Spleen (tissue), 11 donors: ENCODE data around the gene PTPRN2. TPM values are rescaled to one million over a fixed set of nuclear protein-coding genes. Genes with fewer than 3 reads are reported as not detected.

ENCODE experiments used
- DNase-seq: peaks from one replicate; pipeline ENCODE4 v3.0.0-alpha.2; 2020
- H3K27ac ChIP-seq, 8 donors: fragments of 200-600 bp; sonication (generic) in 7 of 8; 1 replicate in 4 of 8; 2 replicates in 4 of 8; pipeline versions ENCODE4 v1.5.0 to v1.8.0; 2016 to 2021; ENCODE audit warnings: inconsistent platforms in 4 of 8, mild to moderate bottlenecking in 4 of 8, moderate library complexity in 1 of 8
- H3K27me3 ChIP-seq, 7 donors: fragments of 200-600 bp; sonication (generic) in 6 of 7; replicated peaks in 1 of 7; 1 replicate in 4 of 7; 2 replicates in 3 of 7; pipeline versions ENCODE4 v1.5.0 to v1.8.0; 2016 to 2021; ENCODE audit warnings: inconsistent platforms in 3 of 7, mild to moderate bottlenecking in 1 of 7
- H3K36me3 ChIP-seq, 6 donors: fragments of 200-600 bp; sonication (generic) in 5 of 6; 1 replicate in 4 of 6; 2 replicates in 2 of 6; pipeline versions ENCODE4 v1.5.0 to v1.8.0; 2016 to 2021; ENCODE audit warnings: inconsistent platforms in 2 of 6
- H3K4me1 ChIP-seq, 6 donors: fragments of 200-600 bp; sonication (generic) in 5 of 6; 1 replicate in 3 of 6; 2 replicates in 3 of 6; pipeline versions ENCODE4 v1.5.0 to v1.8.0; 2016 to 2021; ENCODE audit warnings: inconsistent platforms in 3 of 6
- H3K4me3 ChIP-seq, 8 donors: fragments of 200-600 bp; sonication (generic) in 7 of 8; 1 replicate in 4 of 8; 2 replicates in 4 of 8; pipeline versions ENCODE4 v1.5.0 to v1.8.0; 2016 to 2021; ENCODE audit warnings: inconsistent platforms in 4 of 8, mild to moderate bottlenecking in 4 of 8, moderate library complexity in 2 of 8
- H3K9me3 ChIP-seq, 8 donors: fragments of 200-600 bp; sonication (generic) in 7 of 8; 1 replicate in 4 of 8; 2 replicates in 4 of 8; pipeline versions ENCODE4 v1.5.0 to v1.8.0; 2016 to 2021; ENCODE audit warnings: inconsistent platforms in 4 of 8
- POLR2A ChIP-seq, 3 donors: fragments of 450-650 bp; IDR thresholded peaks; one replicate each; pipeline ENCODE4 v1.5.1; 2017; ENCODE audit warnings: antibody characterized with exemption in 3 of 3, mild to moderate bottlenecking in 1 of 3
- POLR2AphosphoS5 ChIP-seq, 3 donors: sonication (generic); formaldehyde crosslinking; IDR thresholded peaks; one replicate each; pipeline ENCODE4 v1.5.1; 2017; ENCODE audit warnings: antibody characterized with exemption in 3 of 3
- WGBS, 5 donors: extraction: QIAGEN DNeasy Blood & Tissue Kit in 3 of 5; methylation state at CpG; one replicate each; pipeline versions ENCODE4 v1.1.5 to v1.1.7; 2013 to 2018; 5-methylcytosine and 5-hydroxymethylcytosine counted together
- intact Hi-C: fragments of 100-400 bp; cut with DNase I; formaldehyde crosslinking; loops from one replicate; pipeline ENCODE4 v1.15.0; 2023; ENCODE audit warnings: low total_unique reads
- polyA plus RNA-seq, 3 donors: library from polyadenylated mRNA; stranded (reverse); fragments of 200-250 nt; gene quantifications; one replicate each; pipeline ENCODE4 v1.2.1, GENCODE V29; 2013
- total RNA-seq, 7 donors: library from RNA; depleted of rRNA in 3 of 7; stranded (reverse); fragments of >200 nt in 3 of 7; fragmentation: NEBNext Ultra II Directional in 4 of 7; extraction: Animal tissue kit (Norgen Biotek cat#: 25700) in 4 of 7; gene quantifications; one replicate each; pipeline versions ENCODE4 v1.1.0 to v1.2.1, GENCODE V29; 2016 to 2021
- TF ChIP-seq, protein P1 (sequence below), 11 experiments: fragments of 200-600 bp in 7 of 11; fragments of 450-650 bp in 4 of 11; sonication (generic) in 4 of 11; IDR thresholded peaks in 8 of 11; conservative IDR thresholded peaks in 3 of 11; 1 replicate in 7 of 11; 2 replicates in 4 of 11; pipeline versions ENCODE4 v1.4.0 to v1.8.0; 2016 to 2021; ENCODE audit warnings: antibody characterized with exemption in 11 of 11, inconsistent platforms in 4 of 11, mild to moderate bottlenecking in 1 of 11
- donor health status: healthy with polysubstance abuse.
- donor health status: DM: no; HTN: no; CAD: no; lungs with moderate emphysema.
- donor health status: DM: no; HTN: no; CAD: no.
- donor health status: Bipolar disorder and iron deficiency.
- donor health status: healthy.
- donor health status: DM: no; HTN: no; CAD: no.
- donor health status: DM: yes; HTN: yes; CAD: no.

Gene PTPRN2
- total and polyA plus RNA-seq, 10 donors, result 7.0 to 22.8 (median 16.8) TPM

GRCh38 chr7:157671358-157672255, 916.0 kb downstream of the PTPRN2 start:
- H3K27me3 ChIP-seq, result peaks cover 0 to 78% (median 0%) of the 10 kb centered on the region in 7 donors
- intact Hi-C loops, result no loop called here
- WGBS, 5 donors, result 88 to 93% (median 91%) methylated on average over 39 of the region's 39 CpGs
- H3K4me3 ChIP-seq, result no peak overlapping the region
- no peaks in the 10 kb centered on the region for H3K36me3 ChIP-seq
- peak; percentile 60 for DNase-seq
- peaks cover 0 to 14% (median 2%) of the 10 kb centered on the region in 6 donors for H3K4me1 ChIP-seq
- H3K27ac ChIP-seq, result no peak overlapping the region
- TF ChIP-seq POLR2A (IDR thresholded peaks at IDR 0.05) (no peak), POLR2AphosphoS5 (IDR thresholded peaks at IDR 0.05) (no peak)
- TF ChIP-seq, protein P1, sequence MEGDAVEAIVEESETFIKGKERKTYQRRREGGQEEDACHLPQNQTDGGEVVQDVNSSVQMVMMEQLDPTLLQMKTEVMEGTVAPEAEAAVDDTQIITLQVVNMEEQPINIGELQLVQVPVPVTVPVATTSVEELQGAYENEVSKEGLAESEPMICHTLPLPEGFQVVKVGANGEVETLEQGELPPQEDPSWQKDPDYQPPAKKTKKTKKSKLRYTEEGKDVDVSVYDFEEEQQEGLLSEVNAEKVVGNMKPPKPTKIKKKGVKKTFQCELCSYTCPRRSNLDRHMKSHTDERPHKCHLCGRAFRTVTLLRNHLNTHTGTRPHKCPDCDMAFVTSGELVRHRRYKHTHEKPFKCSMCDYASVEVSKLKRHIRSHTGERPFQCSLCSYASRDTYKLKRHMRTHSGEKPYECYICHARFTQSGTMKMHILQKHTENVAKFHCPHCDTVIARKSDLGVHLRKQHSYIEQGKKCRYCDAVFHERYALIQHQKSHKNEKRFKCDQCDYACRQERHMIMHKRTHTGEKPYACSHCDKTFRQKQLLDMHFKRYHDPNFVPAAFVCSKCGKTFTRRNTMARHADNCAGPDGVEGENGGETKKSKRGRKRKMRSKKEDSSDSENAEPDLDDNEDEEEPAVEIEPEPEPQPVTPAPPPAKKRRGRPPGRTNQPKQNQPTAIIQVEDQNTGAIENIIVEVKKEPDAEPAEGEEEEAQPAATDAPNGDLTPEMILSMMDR (IDR thresholded peaks at IDR 0.05 in 8 of 11, conservative IDR thresholded peaks at IDR 0.05 in 3 of 11), result no peak
- H3K9me3 ChIP-seq, result no peaks in the 10 kb centered on the region

- Histone ChIP-seq H3K27ac (no peak overlapping the region), H3K9me3 (no peaks in the 10 kb centered on the region), H3K4me3 (no peak overlapping the region), H3K27me3 (peaks cover 0 to 69% (median 0%) of the 10 kb centered on the region in 7 donors), H3K36me3 (no peaks in the 10 kb centered on the region), H3K4me1 (peaks cover 0 to 14% (median 2%) of the 10 kb centered on the region in 6 donors)
- TF ChIP-seq, protein P1 (IDR thresholded peaks at IDR 0.05 in 8 of 11, conservative IDR thresholded peaks at IDR 0.05 in 3 of 11), result no peak
- intact Hi-C loops, result no loop called here
- WGBS, 5 donors, result 71 to 78% (median 78%) methylated on average over 22 of the region's 22 CpGs
- no peak for DNase-seq
These were observed 916.9 kb downstream of the PTPRN2 start for GRCh38 chr7:157670490-157671357.

- Histone ChIP-seq H3K4me3 (no peak overlapping the region), H3K27me3 (peaks cover 0 to 60% (median 0%) of the 10 kb centered on the region in 7 donors), H3K27ac (no peak overlapping the region), H3K9me3 (peaks cover 0 to 3% (median 0%) of the 10 kb centered on the region in 8 donors), H3K4me1 (peaks cover 0 to 14% (median 2%) of the 10 kb centered on the region in 6 donors), H3K36me3 (no peaks in the 10 kb centered on the region)
- TF ChIP-seq, protein P1 (IDR thresholded peaks at IDR 0.05 in 8 of 11, conservative IDR thresholded peaks at IDR 0.05 in 3 of 11), result no peak
- no peak for TF ChIP-seq POLR2AphosphoS5 (IDR thresholded peaks at IDR 0.05)
- no peak for TF ChIP-seq POLR2A (IDR thresholded peaks at IDR 0.05)
- 44 to 68% (median 63%) methylated on average over 29 to 33 of the region's 33 CpGs for WGBS, 5 donors
- peak; percentile 68 for DNase-seq
- intact Hi-C loops, result no loop called here
These were observed 917.8 kb downstream of the PTPRN2 start for GRCh38 chr7:157669768-157670351.
